HepG2 (cell line): Measurements from ENCODE around the gene SPACA4. TPM values are rescaled to one million over a fixed set of nuclear protein-coding genes. Genes with fewer than 3 reads are reported as not detected.

ENCODE experiments used
- AFF4 ChIP-seq: sonication (generic); formaldehyde crosslinking; IDR thresholded peaks from 2 replicates; pipeline ENCODE4 v1.4.0; 2020; ENCODE audit warnings: missing genetic modification reagents
- BHLHE40 ChIP-seq: IDR thresholded peaks from 2 replicates; pipeline ENCODE4 v1.6.1; 2011; ENCODE audit warnings: low read length, improper control_type of control experiment
- JUND ChIP-seq: sonication (generic); formaldehyde crosslinking; IDR thresholded peaks from 2 replicates; pipeline ENCODE4 v1.8.0; 2022; ENCODE audit warnings: mild to moderate bottlenecking, missing genetic modification reagents
- MATR3 ChIP-seq: sonication (generic); formaldehyde crosslinking; IDR thresholded peaks from 2 replicates; pipeline ENCODE4 v1.4.0; 2020; ENCODE audit warnings: missing genetic modification reagents
- ZBTB7B ChIP-seq: sonication (generic); formaldehyde crosslinking; IDR thresholded peaks from 2 replicates; pipeline ENCODE4 v1.4.0; 2020; ENCODE audit warnings: missing genetic modification reagents
- ZNF563 ChIP-seq: sonication (generic); formaldehyde crosslinking; IDR thresholded peaks from 2 replicates; pipeline ENCODE4 v1.8.0; 2022; ENCODE audit warnings: mild to moderate bottlenecking, moderate library complexity, missing genetic modification reagents
- ZNF609 ChIP-seq: sonication (generic); formaldehyde crosslinking; IDR thresholded peaks from 2 replicates; pipeline ENCODE4 v1.4.0; 2020; ENCODE audit warnings: mild to moderate bottlenecking, missing genetic modification reagents, borderline replicate concordance
- ZSCAN31 ChIP-seq: sonication (generic); formaldehyde crosslinking; IDR thresholded peaks from 2 replicates; pipeline ENCODE4 v1.5.0; 2020; ENCODE audit warnings: low read depth, mild to moderate bottlenecking, missing genetic modification reagents
- ZUFSP ChIP-seq: sonication (generic); formaldehyde crosslinking; IDR thresholded peaks from 2 replicates; pipeline ENCODE4 v1.9.0; 2021; ENCODE audit warnings: missing genetic modification reagents, mild to moderate bottlenecking, borderline replicate concordance
- polyA plus RNA-seq, 8 experiments: library from polyadenylated mRNA; depleted of rRNA in 3 of 8; stranded (reverse) in 7 of 8; unstranded in 1 of 8; fragments of >200 nt; fragmentation: Illumina TruSeq in 4 of 8; extraction: Trizol in 4 of 8; gene quantifications; 2 replicates each; pipeline versions ENCODE4 v1.2.1 to v1.2.3, GENCODE V29; 2011 to 2016; ENCODE audit warnings: low read depth in 4 of 8, missing spikeins in 1 of 8, mixed read lengths in 1 of 8; ENCODE audit not compliant: insufficient read depth in 1 of 8
- total RNA-seq, 5 experiments: library from RNA; depleted of rRNA; stranded (reverse); fragments of >200 nt; fragmentation: Illumina TruSeq; extraction: Trizol; gene quantifications; 2 replicates each; pipeline ENCODE4 v1.2.3, GENCODE V29; 2016; ENCODE audit warnings: low read depth in 1 of 5
- TF ChIP-seq, protein P1 (sequence below): sonication (generic); formaldehyde crosslinking; IDR thresholded peaks from 2 replicates; pipeline ENCODE4 v1.9.0; 2021; ENCODE audit warnings: mild to moderate bottlenecking, missing genetic modification reagents

SPACA4 gene
- total and polyA plus RNA-seq, 2 of the 13 experiments (the other 11 are each of a cell fraction or from before 2014, with no cell fraction given) = not detected

DNA sequence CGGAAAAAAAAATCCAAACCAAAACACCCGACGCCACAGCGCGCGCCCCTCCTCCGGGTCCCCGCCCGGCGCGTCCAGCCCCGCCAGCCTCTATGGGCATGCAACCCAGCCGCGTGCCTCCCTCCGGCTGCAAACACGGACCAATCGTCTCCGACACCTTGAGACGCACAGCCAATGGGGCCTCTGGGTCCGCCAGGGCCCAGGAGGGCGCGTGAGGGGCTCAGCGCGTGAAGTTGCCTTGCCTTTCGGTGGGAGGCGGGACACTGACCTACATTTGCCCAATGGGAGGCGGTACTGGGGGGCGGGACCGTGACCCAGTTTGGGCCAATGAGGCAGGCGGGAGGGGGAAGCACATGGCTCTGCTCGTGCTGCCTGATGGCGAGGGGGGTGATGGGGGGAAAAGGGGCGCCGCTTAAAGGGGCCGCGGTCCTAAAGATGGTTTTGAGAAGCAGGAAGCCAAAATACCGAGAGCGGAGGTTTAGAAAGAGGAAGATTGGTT lies 31.0 kb downstream of the SPACA4 start (continued):
- TF ChIP-seq AFF4 (CRISPR knock-in tag) (no peak), ZBTB7B (CRISPR knock-in tag) (no peak), ZNF609 (peak; percentile 8; the same call in 1 of the 2 replicates), ZNF563 (peak; percentile 94), ZUFSP (CRISPR knock-in tag) (no peak), ZSCAN31 (peak; percentile 84), MATR3 (CRISPR knock-in tag) (no peak), JUND (no peak), BHLHE40 (peak; percentile 79)
- TF ChIP-seq, protein P1, sequence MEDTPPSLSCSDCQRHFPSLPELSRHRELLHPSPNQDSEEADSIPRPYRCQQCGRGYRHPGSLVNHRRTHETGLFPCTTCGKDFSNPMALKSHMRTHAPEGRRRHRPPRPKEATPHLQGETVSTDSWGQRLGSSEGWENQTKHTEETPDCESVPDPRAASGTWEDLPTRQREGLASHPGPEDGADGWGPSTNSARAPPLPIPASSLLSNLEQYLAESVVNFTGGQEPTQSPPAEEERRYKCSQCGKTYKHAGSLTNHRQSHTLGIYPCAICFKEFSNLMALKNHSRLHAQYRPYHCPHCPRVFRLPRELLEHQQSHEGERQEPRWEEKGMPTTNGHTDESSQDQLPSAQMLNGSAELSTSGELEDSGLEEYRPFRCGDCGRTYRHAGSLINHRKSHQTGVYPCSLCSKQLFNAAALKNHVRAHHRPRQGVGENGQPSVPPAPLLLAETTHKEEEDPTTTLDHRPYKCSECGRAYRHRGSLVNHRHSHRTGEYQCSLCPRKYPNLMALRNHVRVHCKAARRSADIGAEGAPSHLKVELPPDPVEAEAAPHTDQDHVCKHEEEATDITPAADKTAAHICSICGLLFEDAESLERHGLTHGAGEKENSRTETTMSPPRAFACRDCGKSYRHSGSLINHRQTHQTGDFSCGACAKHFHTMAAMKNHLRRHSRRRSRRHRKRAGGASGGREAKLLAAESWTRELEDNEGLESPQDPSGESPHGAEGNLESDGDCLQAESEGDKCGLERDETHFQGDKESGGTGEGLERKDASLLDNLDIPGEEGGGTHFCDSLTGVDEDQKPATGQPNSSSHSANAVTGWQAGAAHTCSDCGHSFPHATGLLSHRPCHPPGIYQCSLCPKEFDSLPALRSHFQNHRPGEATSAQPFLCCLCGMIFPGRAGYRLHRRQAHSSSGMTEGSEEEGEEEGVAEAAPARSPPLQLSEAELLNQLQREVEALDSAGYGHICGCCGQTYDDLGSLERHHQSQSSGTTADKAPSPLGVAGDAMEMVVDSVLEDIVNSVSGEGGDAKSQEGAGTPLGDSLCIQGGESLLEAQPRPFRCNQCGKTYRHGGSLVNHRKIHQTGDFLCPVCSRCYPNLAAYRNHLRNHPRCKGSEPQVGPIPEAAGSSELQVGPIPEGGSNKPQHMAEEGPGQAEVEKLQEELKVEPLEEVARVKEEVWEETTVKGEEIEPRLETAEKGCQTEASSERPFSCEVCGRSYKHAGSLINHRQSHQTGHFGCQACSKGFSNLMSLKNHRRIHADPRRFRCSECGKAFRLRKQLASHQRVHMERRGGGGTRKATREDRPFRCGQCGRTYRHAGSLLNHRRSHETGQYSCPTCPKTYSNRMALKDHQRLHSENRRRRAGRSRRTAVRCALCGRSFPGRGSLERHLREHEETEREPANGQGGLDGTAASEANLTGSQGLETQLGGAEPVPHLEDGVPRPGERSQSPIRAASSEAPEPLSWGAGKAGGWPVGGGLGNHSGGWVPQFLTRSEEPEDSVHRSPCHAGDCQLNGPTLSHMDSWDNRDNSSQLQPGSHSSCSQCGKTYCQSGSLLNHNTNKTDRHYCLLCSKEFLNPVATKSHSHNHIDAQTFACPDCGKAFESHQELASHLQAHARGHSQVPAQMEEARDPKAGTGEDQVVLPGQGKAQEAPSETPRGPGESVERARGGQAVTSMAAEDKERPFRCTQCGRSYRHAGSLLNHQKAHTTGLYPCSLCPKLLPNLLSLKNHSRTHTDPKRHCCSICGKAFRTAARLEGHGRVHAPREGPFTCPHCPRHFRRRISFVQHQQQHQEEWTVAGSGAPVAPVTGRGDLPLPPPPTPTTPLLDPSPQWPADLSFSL (CRISPR knock-in tag) = no peak
